Type B pancreatic cell (in vitro differentiated cells): ENCODE results near the gene DGKI. TPM values are rescaled to one million over a fixed set of nuclear protein-coding genes. Genes with fewer than 3 reads are reported as not detected.

ENCODE experiments used
- DNase-seq: peaks from one replicate; pipeline ENCODE4 v3.0.0; 2021; ENCODE audit warnings: mixed read lengths; ENCODE audit not compliant: unreplicated experiment; ENCODE audit errors: extremely low spot score
- H3K27ac Mint-ChIP-seq: 2 replicates; pipeline ENCODE4 v1.8.0; 2021; ENCODE audit warnings: mild to moderate bottlenecking, mixed read lengths
- H3K27me3 Mint-ChIP-seq: 2 replicates; pipeline ENCODE4 v1.8.0; 2021; ENCODE audit warnings: mixed read lengths
- H3K36me3 Mint-ChIP-seq: 2 replicates; pipeline ENCODE4 v1.8.0; 2021; ENCODE audit warnings: mixed read lengths
- H3K4me1 Mint-ChIP-seq: one replicate; pipeline ENCODE4 v1.8.0; 2021; ENCODE audit warnings: mixed read lengths; ENCODE audit not compliant: unreplicated experiment
- H3K4me3 Mint-ChIP-seq: 2 replicates; pipeline ENCODE4 v1.8.0; 2021; ENCODE audit warnings: mild to moderate bottlenecking, mixed read lengths
- H3K9me3 Mint-ChIP-seq: 2 replicates; pipeline ENCODE4 v1.8.0; 2021; ENCODE audit warnings: mixed read lengths
- CTCF ChIP-seq: fragments of 200-600 bp; sonication (generic); conservative IDR thresholded peaks from 2 replicates; pipeline ENCODE4 v1.5.0; 2021; ENCODE audit warnings: antibody characterized with exemption, mild to moderate bottlenecking
- total RNA-seq: library from RNA; stranded (reverse); gene quantifications from 2 replicates; pipeline ENCODE4 v1.2.1, GENCODE V29; 2021; ENCODE audit warnings: low replicate concordance

The DGKI gene
- total RNA-seq, 1 donor from 2014 or later, result 2.8 TPM

GRCh38 chr7:137388916-137389315 is 457.9 kb downstream of the DGKI start:
- no peak for DNase-seq
- no peak overlapping the region for H3K4me3 Mint-ChIP-seq
- H3K27me3 Mint-ChIP-seq, result peaks cover 7% of the 10 kb centered on the region
- no peaks in the 10 kb centered on the region for H3K4me1 Mint-ChIP-seq
- no peaks in the 10 kb centered on the region for H3K36me3 Mint-ChIP-seq
- H3K9me3 Mint-ChIP-seq, result no peaks in the 10 kb centered on the region
- TF ChIP-seq CTCF, result no peak
- H3K27ac Mint-ChIP-seq, result no peak overlapping the region

- H3K27ac Mint-ChIP-seq, result no peak overlapping the region
- DNase-seq, result no peak
- H3K36me3 Mint-ChIP-seq, result no peaks in the 10 kb centered on the region
- H3K27me3 Mint-ChIP-seq, result peaks cover 20% of the 10 kb centered on the region
- peaks cover 5% of the 10 kb centered on the region for H3K9me3 Mint-ChIP-seq
- TF ChIP-seq CTCF, result no peak
- no peaks in the 10 kb centered on the region for H3K4me1 Mint-ChIP-seq
- no peak overlapping the region for H3K4me3 Mint-ChIP-seq
Observed at GRCh38 chr7:137386966-137387365, 459.8 kb downstream of the DGKI start.

GRCh38 chr7:137381045-137381444 is 465.7 kb downstream of the DGKI start:
- no peak overlapping the region for H3K27ac Mint-ChIP-seq
- no peak for DNase-seq
- TF ChIP-seq CTCF, result no peak
- peaks cover 17% of the 10 kb centered on the region for H3K27me3 Mint-ChIP-seq
- H3K9me3 Mint-ChIP-seq, result peaks cover 5% of the 10 kb centered on the region
- H3K36me3 Mint-ChIP-seq, result no peaks in the 10 kb centered on the region
- H3K4me1 Mint-ChIP-seq, result no peaks in the 10 kb centered on the region
- no peak overlapping the region for H3K4me3 Mint-ChIP-seq

- peaks cover 7% of the 10 kb centered on the region for H3K4me1 Mint-ChIP-seq
Observed at GRCh38 chr7:137373507-137373906, 473.3 kb downstream of the DGKI start.

GRCh38 chr7:137371616-137372015 is 475.2 kb downstream of the DGKI start:
- Mint-ChIP-seq H3K27me3 (no peaks in the 10 kb centered on the region), H3K4me1 (peaks cover 7% of the 10 kb centered on the region), H3K4me3 (no peak overlapping the region), H3K9me3 (peaks cover 5% of the 10 kb centered on the region), H3K27ac (no peak overlapping the region), H3K36me3 (no peaks in the 10 kb centered on the region)
- no peak for TF ChIP-seq CTCF
- no peak for DNase-seq

More at GRCh38 chr7:137373507-137373906, 473.3 kb downstream of the DGKI start:
- Mint-ChIP-seq H3K36me3 (no peaks in the 10 kb centered on the region), H3K27me3 (no peaks in the 10 kb centered on the region), H3K4me3 (no peak overlapping the region), H3K9me3 (no peaks in the 10 kb centered on the region), H3K27ac (no peak overlapping the region)
- no peak for TF ChIP-seq CTCF
- DNase-seq, result no peak

GRCh38 chr7:137366995-137367394 is 479.8 kb downstream of the DGKI start:
- Mint-ChIP-seq H3K4me1 (no peaks in the 10 kb centered on the region), H3K36me3 (peaks cover 3% of the 10 kb centered on the region), H3K4me3 (no peak overlapping the region), H3K9me3 (peaks cover 20% of the 10 kb centered on the region), H3K27me3 (no peaks in the 10 kb centered on the region), H3K27ac (no peak overlapping the region)
- TF ChIP-seq CTCF, result no peak
- DNase-seq, result no peak
